Testis (tissue), 3 donors: ENCODE results near the gene LRPAP1. TPM values are rescaled to one million over a fixed set of nuclear protein-coding genes. Genes with fewer than 3 reads are reported as not detected.
A peak's percentile ranks its signal among the peaks of the same experiment; 100 is the strongest.

Source experiments
- DNase-seq: peaks from one replicate; pipeline ENCODE4 v3.0.0-alpha.2; 2019
- H3K27ac ChIP-seq, 2 donors: fragments of 200-600 bp; sonication (generic); one replicate each; pipeline ENCODE4 v1.5.1; 2019
- H3K27me3 ChIP-seq: fragments of 200-600 bp; sonication (generic); one replicate; pipeline ENCODE4 v1.5.1; 2019
- H3K36me3 ChIP-seq: fragments of 200-600 bp; sonication (generic); one replicate; pipeline ENCODE4 v1.5.1; 2017; ENCODE audit warnings: low read depth; ENCODE audit errors: missing control alignments
- H3K4me1 ChIP-seq: fragments of 200-600 bp; sonication (generic); one replicate; pipeline ENCODE4 v1.5.1; 2019
- H3K4me3 ChIP-seq, 2 donors: fragments of 200-600 bp; sonication (generic); one replicate each; pipeline ENCODE4 v1.5.1; 2017 to 2019
- H3K9me3 ChIP-seq: fragments of 200-600 bp; sonication (generic); one replicate; pipeline ENCODE4 v1.5.1; 2017
- POLR2A ChIP-seq: fragments of 450-650 bp; IDR thresholded peaks from one replicate; pipeline ENCODE4 v1.6.1; 2017; ENCODE audit warnings: antibody characterized with exemption, mild to moderate bottlenecking, moderate library complexity
- WGBS, 2 donors: methylation state at CpG; one replicate each; pipeline ENCODE4 v1.1.5; 2018; 5-methylcytosine and 5-hydroxymethylcytosine counted together
- intact Hi-C: fragments of 100-400 bp; cut with DNase I; formaldehyde crosslinking; loops from one replicate; pipeline ENCODE4 v1.15.1; 2023; ENCODE audit warnings: low total_unique reads
- polyA plus RNA-seq: library from polyadenylated mRNA; stranded (reverse); fragments of 350-450 nt; fragmentation: Illumina TruSeq; extraction: RNeasy Lipid Tissue Mini Kit (QIAGEN cat#74804); gene quantifications from one replicate; pipeline ENCODE4 v1.2.3, GENCODE V29; 2014; ENCODE audit warnings: low read depth, low replicate concordance; ENCODE audit not compliant: insufficient read depth
- total RNA-seq, 2 donors: library from RNA; depleted of rRNA; stranded (reverse); fragments of >200 nt; gene quantifications; one replicate each; pipeline ENCODE4 v1.2.3, GENCODE V29; 2016
- TF ChIP-seq, protein P1 (sequence below), 3 experiments: fragments of 450-650 bp in 2 of 3; fragments of 200-600 bp in 1 of 3; sonication (generic) in 1 of 3; IDR thresholded peaks; one replicate each; pipeline ENCODE4 v1.5.1; 2016 to 2019; ENCODE audit warnings: antibody characterized with exemption in 3 of 3, mild to moderate bottlenecking in 2 of 3, moderate library complexity in 1 of 3

LRPAP1 gene
- total and polyA plus RNA-seq, 3 donors from 2014 or later: 179 to 337 (median 279) TPM

DNA sequence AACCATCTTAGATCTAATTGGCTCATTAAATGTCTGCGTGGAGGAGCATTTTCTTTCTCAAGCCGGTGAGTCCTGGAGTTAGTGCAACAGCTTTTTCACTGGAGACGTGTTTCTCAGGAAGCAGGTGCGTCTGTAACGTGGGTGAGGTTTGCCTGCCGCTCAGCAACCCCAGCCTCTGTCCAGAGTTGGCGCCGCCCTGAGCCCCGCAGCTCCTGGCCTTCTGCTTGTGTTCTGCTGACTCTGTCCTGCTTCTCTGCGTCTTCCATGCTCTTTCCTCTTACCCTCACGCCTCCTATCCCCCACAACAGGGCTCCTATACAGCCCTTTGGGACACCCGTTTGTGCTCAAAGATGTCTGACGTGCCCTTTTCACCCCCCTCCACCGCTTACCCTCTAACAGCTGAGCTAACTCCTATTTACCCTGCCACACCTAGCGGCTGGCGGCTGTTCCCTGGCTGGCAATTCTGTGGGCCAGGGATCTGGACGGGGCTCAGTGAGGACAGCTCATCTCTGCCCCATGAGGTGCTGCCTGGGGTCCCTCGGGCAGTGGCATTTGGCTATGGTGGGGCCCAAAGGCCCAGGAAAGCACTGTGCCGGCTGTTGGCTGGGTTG, 50.3 kb downstream of the LRPAP1 start:
- Histone ChIP-seq H3K9me3 (no peaks in the 10 kb centered on the region), H3K4me3 (no peak overlapping the region), H3K27me3 (no peaks in the 10 kb centered on the region), H3K36me3 (no peaks in the 10 kb centered on the region), H3K27ac (no peak overlapping the region), H3K4me1 (peaks cover 3% of the 10 kb centered on the region)
- TF ChIP-seq, protein P1, sequence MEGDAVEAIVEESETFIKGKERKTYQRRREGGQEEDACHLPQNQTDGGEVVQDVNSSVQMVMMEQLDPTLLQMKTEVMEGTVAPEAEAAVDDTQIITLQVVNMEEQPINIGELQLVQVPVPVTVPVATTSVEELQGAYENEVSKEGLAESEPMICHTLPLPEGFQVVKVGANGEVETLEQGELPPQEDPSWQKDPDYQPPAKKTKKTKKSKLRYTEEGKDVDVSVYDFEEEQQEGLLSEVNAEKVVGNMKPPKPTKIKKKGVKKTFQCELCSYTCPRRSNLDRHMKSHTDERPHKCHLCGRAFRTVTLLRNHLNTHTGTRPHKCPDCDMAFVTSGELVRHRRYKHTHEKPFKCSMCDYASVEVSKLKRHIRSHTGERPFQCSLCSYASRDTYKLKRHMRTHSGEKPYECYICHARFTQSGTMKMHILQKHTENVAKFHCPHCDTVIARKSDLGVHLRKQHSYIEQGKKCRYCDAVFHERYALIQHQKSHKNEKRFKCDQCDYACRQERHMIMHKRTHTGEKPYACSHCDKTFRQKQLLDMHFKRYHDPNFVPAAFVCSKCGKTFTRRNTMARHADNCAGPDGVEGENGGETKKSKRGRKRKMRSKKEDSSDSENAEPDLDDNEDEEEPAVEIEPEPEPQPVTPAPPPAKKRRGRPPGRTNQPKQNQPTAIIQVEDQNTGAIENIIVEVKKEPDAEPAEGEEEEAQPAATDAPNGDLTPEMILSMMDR (IDR thresholded peaks at IDR 0.05): no peak
- TF ChIP-seq POLR2A: no peak
- no peak for DNase-seq
- intact Hi-C loops: no loop called here
- 87 to 88% methylated on average over 19 of the region's 19 CpGs for WGBS, 2 donors

DNA sequence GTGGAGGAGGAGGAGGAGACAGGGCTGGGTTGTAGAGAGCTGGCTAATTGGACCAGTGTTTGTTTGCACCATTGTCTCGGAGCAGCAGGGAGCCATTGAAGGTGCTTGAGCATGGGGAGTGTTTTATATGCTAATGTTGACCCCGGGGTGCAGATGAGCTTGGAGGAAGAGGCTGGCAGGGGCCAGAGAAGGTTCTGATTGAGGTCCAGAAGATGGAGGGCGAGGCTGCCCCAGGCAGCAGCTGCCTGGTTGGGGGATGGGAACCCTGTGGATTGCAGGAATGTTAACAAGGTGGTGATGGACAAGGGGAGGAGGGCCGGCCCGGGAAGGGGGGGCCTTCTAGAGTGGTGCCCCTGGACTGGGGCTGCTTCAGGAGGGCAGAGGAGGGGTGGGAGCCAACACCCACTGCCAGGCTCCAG, 51.1 kb downstream of the LRPAP1 start:
- no peak for DNase-seq
- WGBS, 2 donors: 64 to 70% methylated on average over 4 to 5 of the region's 5 CpGs
- Histone ChIP-seq H3K9me3 (no peaks in the 10 kb centered on the region), H3K27me3 (no peaks in the 10 kb centered on the region), H3K36me3 (no peaks in the 10 kb centered on the region), H3K4me1 (peaks cover 3% of the 10 kb centered on the region), H3K27ac (no peak overlapping the region), H3K4me3 (no peak overlapping the region)
- TF ChIP-seq, protein P1 (IDR thresholded peaks at IDR 0.05): no peak
- TF ChIP-seq POLR2A: no peak
- intact Hi-C loops: no loop called here

DNA sequence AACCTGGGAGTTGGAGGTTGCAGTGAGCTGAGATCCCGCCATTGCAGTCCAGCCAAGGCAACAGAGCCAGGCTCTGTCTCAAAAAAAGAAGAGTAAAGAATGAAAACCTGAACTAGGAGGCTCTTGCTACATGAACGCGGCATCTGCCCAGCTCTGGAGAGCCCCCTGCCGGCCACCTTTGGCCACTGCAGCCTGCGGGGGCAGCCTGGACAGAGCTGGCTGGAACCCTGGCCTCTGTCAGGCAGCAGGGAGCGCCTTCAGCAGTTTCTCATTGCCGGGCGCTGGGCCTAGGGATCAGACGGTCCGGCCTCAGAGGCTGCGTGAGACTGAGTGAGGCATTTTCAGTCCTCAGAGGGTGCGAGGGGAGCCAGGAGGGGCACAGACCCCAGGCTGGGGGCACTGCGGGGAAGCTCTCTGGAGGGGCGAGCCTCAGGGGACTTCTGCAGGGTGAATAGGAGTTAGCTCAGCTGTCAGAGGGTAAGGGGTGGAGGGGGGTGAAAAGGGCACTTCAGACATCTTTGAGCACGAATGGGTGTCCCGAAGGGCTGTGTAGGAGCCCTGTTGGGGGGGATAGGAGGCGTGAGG, 51.6 kb downstream of the LRPAP1 start:
- H3K4me3 ChIP-seq: no peak overlapping the region
- H3K36me3 ChIP-seq: no peaks in the 10 kb centered on the region
- H3K27ac ChIP-seq: no peak overlapping the region
- H3K9me3 ChIP-seq: no peaks in the 10 kb centered on the region
- H3K4me1 ChIP-seq: peaks cover 3% of the 10 kb centered on the region
- no peaks in the 10 kb centered on the region for H3K27me3 ChIP-seq
- DNase-seq: peak; percentile 83
- TF ChIP-seq POLR2A: no peak
- TF ChIP-seq, protein P1 (IDR thresholded peaks at IDR 0.05): peak; percentile 88 to 99 (median 88)
- WGBS, 2 donors: 39 to 42% methylated on average over 17 of the region's 17 CpGs
- intact Hi-C loops: no loop called here

DNA sequence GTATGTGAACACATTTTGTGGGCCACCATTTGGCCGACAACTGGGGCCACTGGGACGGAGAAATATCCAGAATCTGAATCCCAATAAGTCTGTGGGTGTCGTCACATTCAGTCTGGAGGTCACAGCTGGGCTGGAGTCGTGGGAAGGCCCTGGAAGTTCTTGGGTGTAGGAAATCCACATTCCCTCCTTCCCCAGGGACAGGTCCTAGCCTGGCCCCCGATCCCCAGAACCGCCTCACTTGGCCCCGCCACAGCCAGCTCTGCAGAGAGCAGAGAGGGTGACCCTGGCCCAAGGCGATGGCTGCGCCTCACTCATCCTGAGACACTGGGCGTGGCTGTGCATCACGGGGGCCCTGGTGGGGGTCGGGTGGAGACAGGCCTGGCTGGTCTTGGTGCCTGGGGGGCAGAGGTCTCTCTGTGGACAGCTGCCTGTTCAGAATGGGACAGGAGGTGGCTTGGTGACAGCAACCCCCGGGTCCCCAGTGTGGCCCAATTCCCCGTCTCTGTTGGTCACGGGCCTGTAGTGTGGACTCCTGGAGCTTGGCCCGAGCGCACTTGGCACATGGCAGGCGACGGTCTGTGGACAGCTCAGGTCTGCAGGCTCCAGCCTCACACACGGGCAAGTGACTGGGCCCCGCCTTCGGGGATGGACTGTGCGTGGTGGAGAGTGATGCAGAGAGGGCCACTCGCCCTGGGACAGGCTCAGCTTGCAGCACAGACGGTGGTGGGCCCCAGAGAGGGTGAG, 52.7 kb downstream of the LRPAP1 start:
- Histone ChIP-seq H3K36me3 (no peaks in the 10 kb centered on the region), H3K27me3 (no peaks in the 10 kb centered on the region), H3K4me1 (peaks cover 3% of the 10 kb centered on the region), H3K4me3 (no peak overlapping the region), H3K27ac (no peak overlapping the region), H3K9me3 (no peaks in the 10 kb centered on the region)
- TF ChIP-seq, protein P1 (IDR thresholded peaks at IDR 0.05): no peak
- TF ChIP-seq POLR2A: no peak
- DNase-seq: no peak
- intact Hi-C loops: no loop called here
- 79% methylated on average over 25 of the region's 25 CpGs; no CpG with 5 or more reads in 1 of the 2 donors for WGBS, 2 donors
